ENCODE measurements around the gene ATP6AP2.

DNA sequence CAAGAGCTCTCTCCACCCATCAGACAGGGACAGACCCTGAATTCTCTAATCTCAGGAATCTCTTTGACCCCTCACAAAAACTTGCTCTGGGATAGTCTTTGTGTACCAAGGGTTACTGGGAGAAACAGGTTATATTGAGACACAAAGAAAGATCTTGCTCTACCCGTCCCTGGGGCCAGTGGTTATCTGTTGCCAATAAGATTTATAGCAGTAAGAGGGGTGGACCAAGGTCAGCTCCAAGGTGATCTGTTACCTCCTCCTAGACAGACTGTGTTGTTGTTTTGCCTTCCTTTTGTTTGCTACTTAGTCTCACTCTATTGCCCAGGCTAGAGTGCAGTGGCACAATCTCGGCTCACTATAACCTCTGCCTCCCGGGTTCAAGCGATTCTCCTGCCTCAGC is 16.3 kb upstream of the ATP6AP2 start:
- TF ChIP-seq, protein P1, sequence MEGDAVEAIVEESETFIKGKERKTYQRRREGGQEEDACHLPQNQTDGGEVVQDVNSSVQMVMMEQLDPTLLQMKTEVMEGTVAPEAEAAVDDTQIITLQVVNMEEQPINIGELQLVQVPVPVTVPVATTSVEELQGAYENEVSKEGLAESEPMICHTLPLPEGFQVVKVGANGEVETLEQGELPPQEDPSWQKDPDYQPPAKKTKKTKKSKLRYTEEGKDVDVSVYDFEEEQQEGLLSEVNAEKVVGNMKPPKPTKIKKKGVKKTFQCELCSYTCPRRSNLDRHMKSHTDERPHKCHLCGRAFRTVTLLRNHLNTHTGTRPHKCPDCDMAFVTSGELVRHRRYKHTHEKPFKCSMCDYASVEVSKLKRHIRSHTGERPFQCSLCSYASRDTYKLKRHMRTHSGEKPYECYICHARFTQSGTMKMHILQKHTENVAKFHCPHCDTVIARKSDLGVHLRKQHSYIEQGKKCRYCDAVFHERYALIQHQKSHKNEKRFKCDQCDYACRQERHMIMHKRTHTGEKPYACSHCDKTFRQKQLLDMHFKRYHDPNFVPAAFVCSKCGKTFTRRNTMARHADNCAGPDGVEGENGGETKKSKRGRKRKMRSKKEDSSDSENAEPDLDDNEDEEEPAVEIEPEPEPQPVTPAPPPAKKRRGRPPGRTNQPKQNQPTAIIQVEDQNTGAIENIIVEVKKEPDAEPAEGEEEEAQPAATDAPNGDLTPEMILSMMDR (conservative IDR thresholded peaks at IDR 0.05; ENCODE audit: low read depth, low read length) = no peak
- TF ChIP-seq EZH2 (IDR thresholded peaks at IDR 0.05; ENCODE audit: borderline replicate concordance, low read depth, low read length, poor library complexity, severe bottlenecking) = no peak

Measured in A673 (cell line).